Colonic mucosa (tissue), 4 donors: Measurements from ENCODE around the gene RASIP1. TPM values are rescaled to one million over a fixed set of nuclear protein-coding genes. Genes with fewer than 3 reads are reported as not detected.
"Not testable (repeated sequence)": the region's sequence is repeated elsewhere in the genome, so short reads cannot be mapped to it uniquely, and the experiment has no call there.

Experiments
- DNase-seq: peaks from one replicate; pipeline ENCODE4 v3.0.0-alpha.2; 2020
- H3K27ac ChIP-seq: fragments of 200-600 bp; one replicate; pipeline ENCODE4 v1.8.0; 2021
- H3K27me3 ChIP-seq: fragments of 200-600 bp; one replicate; pipeline ENCODE4 v1.8.0; 2021
- H3K36me3 ChIP-seq: fragments of 200-600 bp; one replicate; pipeline ENCODE4 v1.8.0; 2021
- H3K4me1 ChIP-seq: fragments of 200-600 bp; one replicate; pipeline ENCODE4 v1.8.0; 2021; ENCODE audit warnings: mild to moderate bottlenecking
- H3K4me3 ChIP-seq: fragments of 200-600 bp; one replicate; pipeline ENCODE4 v1.8.0; 2021
- H3K9ac ChIP-seq, 2 donors: one replicate each; pipeline ENCODE4 v1.7.0; 2013; ENCODE audit warnings: control low read depth in 2 of 2, low read depth in 2 of 2, low read length in 2 of 2
- H3K9me3 ChIP-seq: fragments of 200-600 bp; one replicate; pipeline ENCODE4 v1.8.0; 2021
- intact Hi-C: fragments of 100-400 bp; cut with DNase I; formaldehyde crosslinking; loops from one replicate; pipeline ENCODE4 v1.14.1; 2022
- total RNA-seq, 2 donors: library from RNA; stranded (reverse); fragmentation: NEBNext Ultra II Directional in 1 of 2; extraction: Animal tissue kit (Norgen Biotek cat#: 25700) in 1 of 2; gene quantifications; one replicate each; pipeline ENCODE4 v1.2.1, GENCODE V29; 2021
- TF ChIP-seq, protein P1 (sequence below): fragments of 200-600 bp; IDR thresholded peaks from one replicate; pipeline ENCODE4 v1.8.0; 2022; ENCODE audit warnings: antibody characterized with exemption, mild to moderate bottlenecking
- donor health status: healthy.
- donor health status: DM: no; HTN: no; CAD: no.
- donor health status: DM: no; HTN: no; CAD: no.

The RASIP1 gene
- total RNA-seq, 2 donors from 2014 or later, result 2.2 to 4.8 TPM

DNA sequence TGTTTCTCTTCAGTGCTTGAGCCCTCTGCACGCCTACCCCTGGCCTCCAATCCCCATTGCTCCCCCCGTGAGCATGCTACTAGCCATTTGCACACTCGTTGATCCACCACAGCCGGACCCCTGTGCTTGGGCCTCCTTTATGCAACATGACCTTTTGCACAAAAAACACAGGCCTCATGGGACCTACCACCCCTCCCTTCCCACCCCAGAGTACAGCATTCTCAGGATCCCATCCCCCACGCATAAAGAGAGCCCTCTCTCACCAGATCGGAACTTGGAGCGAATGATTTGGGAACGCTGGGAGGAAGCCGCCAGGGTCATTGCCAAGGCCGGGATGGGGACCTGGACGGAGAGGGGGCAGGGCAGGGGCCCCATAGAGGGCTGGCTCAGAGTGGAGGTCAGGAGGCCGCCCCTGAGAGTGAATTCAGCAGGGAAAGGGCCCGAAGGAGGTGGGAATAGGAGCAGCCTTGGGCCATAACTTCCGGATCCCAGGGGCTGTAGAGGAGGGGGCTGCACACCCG, 21.6 kb downstream of the RASIP1 start:
- intact Hi-C loops, result no loop called here
- no peak overlapping the region for H3K4me3 ChIP-seq
- peaks cover 9% of the 10 kb centered on the region for H3K4me1 ChIP-seq
- no peaks in the 10 kb centered on the region for H3K36me3 ChIP-seq
- no peaks in the 10 kb centered on the region for H3K27me3 ChIP-seq
- TF ChIP-seq, protein P1, sequence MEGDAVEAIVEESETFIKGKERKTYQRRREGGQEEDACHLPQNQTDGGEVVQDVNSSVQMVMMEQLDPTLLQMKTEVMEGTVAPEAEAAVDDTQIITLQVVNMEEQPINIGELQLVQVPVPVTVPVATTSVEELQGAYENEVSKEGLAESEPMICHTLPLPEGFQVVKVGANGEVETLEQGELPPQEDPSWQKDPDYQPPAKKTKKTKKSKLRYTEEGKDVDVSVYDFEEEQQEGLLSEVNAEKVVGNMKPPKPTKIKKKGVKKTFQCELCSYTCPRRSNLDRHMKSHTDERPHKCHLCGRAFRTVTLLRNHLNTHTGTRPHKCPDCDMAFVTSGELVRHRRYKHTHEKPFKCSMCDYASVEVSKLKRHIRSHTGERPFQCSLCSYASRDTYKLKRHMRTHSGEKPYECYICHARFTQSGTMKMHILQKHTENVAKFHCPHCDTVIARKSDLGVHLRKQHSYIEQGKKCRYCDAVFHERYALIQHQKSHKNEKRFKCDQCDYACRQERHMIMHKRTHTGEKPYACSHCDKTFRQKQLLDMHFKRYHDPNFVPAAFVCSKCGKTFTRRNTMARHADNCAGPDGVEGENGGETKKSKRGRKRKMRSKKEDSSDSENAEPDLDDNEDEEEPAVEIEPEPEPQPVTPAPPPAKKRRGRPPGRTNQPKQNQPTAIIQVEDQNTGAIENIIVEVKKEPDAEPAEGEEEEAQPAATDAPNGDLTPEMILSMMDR, result no peak
- no peak for DNase-seq
- no peak overlapping the region for H3K9ac ChIP-seq
- H3K9me3 ChIP-seq, result no peaks in the 10 kb centered on the region
- no peak overlapping the region for H3K27ac ChIP-seq

DNA sequence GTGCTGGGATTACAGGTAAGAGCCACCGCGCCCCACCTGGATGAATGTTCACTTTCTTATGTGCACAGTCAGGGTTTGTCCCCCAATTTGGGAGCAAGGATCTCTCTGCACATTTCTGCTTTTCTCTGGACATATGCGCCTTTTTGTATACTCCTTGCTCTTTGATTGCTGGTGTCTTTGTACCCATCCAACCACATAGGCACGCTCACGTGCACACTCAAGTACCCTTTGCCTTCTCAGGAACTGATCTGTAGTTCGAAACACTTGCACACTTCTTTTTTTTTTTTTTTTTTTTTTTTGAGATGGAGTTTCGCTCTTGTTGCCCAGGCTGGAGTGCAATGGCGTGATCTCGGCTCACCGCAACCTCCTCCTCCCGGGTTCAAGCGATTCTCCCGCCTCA, 22.3 kb downstream of the RASIP1 start:
- H3K9me3 ChIP-seq, H3K4me3 ChIP-seq, H3K36me3 ChIP-seq, intact Hi-C loops, H3K27ac ChIP-seq, H3K9ac ChIP-seq, H3K27me3 ChIP-seq, DNase-seq: not testable (repeated sequence)
- peaks cover 14% of the 10 kb centered on the region for H3K4me1 ChIP-seq

DNA sequence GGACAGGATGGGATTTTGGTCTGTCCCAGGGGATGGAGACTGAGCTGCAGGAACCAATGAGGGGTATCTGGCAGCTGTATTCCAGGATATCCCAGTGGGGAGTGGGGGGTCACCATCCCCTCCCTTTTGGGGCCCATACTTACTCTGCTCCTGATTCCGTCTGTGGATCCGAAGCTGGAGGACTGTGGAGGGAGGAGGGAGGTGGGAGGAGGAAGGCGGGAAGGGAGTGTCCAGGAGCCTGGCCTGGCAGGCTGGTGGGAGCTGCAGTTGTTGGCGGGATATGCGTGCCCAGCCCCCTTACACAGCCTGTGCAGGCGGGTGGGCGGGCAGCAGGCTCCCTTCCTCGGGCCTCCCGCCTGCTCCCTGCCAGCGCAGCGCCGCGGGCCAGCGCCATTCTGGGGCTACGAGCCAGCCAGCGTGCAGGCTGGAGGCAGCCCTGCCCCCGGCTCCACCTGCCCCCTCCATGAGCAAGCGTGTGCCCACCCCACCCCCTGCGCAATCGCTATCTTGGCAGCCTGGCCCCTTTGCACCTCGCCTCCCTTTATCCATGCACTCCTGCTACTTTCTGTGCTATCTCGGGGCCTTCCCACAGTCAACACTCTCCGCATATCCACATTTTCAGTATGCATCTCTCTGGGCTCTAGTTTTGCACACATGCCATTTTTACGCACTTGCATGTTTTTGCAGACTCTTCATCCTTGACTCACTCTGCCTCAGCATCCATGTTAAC, 23.7 kb downstream of the RASIP1 start:
- H3K27me3 ChIP-seq, result no peaks in the 10 kb centered on the region
- H3K9me3 ChIP-seq, result no peaks in the 10 kb centered on the region
- H3K27ac ChIP-seq, result peak overlapping the region; percentile 8
- H3K4me3 ChIP-seq, result no peak overlapping the region
- intact Hi-C loops, result no loop called here
- peak overlapping the region; percentile 0 to 40 for H3K9ac ChIP-seq
- H3K4me1 ChIP-seq, result peaks cover 15% of the 10 kb centered on the region
- H3K36me3 ChIP-seq, result no peaks in the 10 kb centered on the region
- TF ChIP-seq, protein P1, result no peak
- DNase-seq, result peak; percentile 64

DNA sequence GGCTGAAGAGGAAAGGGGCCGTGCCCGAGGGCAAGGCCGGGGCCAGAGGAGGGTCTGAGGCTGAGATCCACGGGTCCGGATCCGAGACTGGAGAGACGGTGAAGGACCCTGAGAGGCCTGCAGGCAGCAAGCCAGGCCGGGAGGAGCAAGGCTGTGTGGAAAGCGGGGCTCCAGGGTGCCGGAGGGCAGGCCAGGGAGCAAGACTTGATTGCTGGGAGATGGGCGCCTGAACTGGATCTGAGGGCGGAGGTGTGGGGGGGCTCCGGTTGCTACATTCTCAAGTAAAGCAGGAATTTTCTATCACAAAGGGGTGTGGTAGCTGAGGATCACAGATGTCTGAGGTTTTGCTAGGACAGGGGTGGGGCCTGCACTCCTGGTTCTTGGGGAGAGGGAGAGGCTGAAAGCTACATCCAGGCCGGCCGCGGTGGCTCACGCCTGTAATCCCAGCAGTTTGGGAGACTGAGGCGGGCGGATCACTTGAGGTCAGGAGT, 24.7 kb downstream of the RASIP1 start:
- peak; percentile 59 for DNase-seq
- Histone ChIP-seq H3K4me3 (no peak overlapping the region), H3K27ac (peak overlapping the region; percentile 8), H3K27me3 (no peaks in the 10 kb centered on the region), H3K9me3 (no peaks in the 10 kb centered on the region), H3K9ac (peak overlapping the region; percentile 30 to 96), H3K4me1 (peaks cover 15% of the 10 kb centered on the region), H3K36me3 (no peaks in the 10 kb centered on the region)
- intact Hi-C loops, result no loop called here
- TF ChIP-seq, protein P1, result no peak

DNA sequence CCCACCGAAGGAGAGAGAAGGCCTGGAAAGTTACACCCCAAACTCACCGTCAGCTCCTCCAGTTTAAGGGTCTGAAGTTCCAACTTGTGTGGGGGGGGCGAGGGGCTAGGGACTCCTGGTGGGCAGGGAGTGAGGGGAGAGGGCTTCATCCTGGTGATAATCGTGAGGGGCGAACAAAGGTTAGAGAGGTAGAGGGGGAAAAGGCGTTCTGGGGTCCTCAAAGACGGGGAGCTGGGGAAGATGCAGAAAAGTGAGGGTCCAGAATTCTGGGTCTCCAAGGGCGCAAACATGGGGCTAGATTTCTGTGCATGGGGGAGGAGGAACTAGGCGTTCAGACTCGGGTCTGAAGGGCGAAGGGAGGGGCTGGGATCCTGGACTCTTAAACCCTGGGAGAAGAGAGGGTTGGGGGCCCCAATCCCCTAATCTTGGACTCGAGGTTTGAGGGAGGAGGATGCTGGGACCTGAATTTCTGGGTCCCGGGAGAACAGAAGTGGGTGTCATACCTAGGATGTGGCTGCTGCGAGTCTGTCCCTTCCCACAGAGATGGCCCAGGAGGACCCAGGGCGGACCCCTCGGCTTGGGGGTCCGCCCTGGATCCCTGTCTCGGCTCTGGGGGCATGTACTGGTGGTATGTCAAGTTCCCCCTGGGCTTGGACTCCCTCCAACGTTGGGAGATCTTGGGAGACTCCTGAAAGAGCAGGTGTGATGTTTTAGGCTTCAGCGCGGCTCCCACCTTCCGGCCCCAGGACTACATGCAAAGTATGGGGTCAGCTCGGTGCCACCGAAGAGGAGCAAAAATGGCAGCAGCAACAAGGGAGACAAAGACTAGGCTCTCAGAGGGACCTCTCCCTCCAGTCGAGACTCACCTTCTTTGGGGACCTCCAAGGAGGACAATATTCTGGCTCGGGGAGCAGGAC, 25.4 kb downstream of the RASIP1 start:
- DNase-seq, result peak; percentile 62
- intact Hi-C loops, result no loop called here
- TF ChIP-seq, protein P1, result no peak
- Histone ChIP-seq H3K9me3 (no peaks in the 10 kb centered on the region), H3K27ac (peak overlapping the region; percentile 58), H3K4me3 (peak overlapping the region; percentile 32), H3K36me3 (no peaks in the 10 kb centered on the region), H3K27me3 (no peaks in the 10 kb centered on the region), H3K9ac (peak overlapping the region; percentile 54 to 96), H3K4me1 (peaks cover 15% of the 10 kb centered on the region)
